Ascending aorta (tissue), 2 donors: ENCODE results near the gene COG5. TPM values are rescaled to one million over a fixed set of nuclear protein-coding genes. Genes with fewer than 3 reads are reported as not detected.

ENCODE experiments used
- DNase-seq, 2 donors: peaks; one replicate each; pipeline ENCODE4 v3.0.0-alpha.2; 2019; ENCODE audit warnings: low spot score in 2 of 2
- H3K27ac ChIP-seq, 2 donors: fragments of 200-600 bp; sonication (generic); one replicate each; pipeline ENCODE4 v1.5.1; 2016 to 2017; ENCODE audit warnings: mild to moderate bottlenecking in 1 of 2
- H3K27me3 ChIP-seq: fragments of 200-600 bp; sonication (generic); one replicate; pipeline ENCODE4 v1.5.1; 2017
- H3K36me3 ChIP-seq, 2 donors: fragments of 200-600 bp; sonication (generic); one replicate each; pipeline ENCODE4 v1.5.1; 2016
- H3K4me1 ChIP-seq, 2 donors: fragments of 200-600 bp; sonication (generic); one replicate each; pipeline ENCODE4 v1.5.1; 2016 to 2017; ENCODE audit warnings: mild to moderate bottlenecking in 1 of 2
- H3K4me3 ChIP-seq, 2 donors: fragments of 200-600 bp; sonication (generic); one replicate each; pipeline ENCODE4 v1.5.1; 2016 to 2017; ENCODE audit warnings: mild to moderate bottlenecking in 1 of 2
- H3K9me3 ChIP-seq, 2 donors: fragments of 200-600 bp; sonication (generic); one replicate each; pipeline ENCODE4 v1.5.1; 2016
- intact Hi-C: fragments of 100-400 bp; cut with DNase I; formaldehyde crosslinking; loops from one replicate; pipeline ENCODE4 v1.15.1; 2023
- total RNA-seq: library from RNA; depleted of rRNA; stranded (reverse); fragments of >200 nt; gene quantifications from one replicate; pipeline ENCODE4 v1.1.0, GENCODE V29; 2016
- TF ChIP-seq, protein P1 (sequence below), 3 experiments: fragments of 200-600 bp in 2 of 3; fragments of 450-650 bp in 1 of 3; sonication (generic) in 2 of 3; IDR thresholded peaks; one replicate each; pipeline ENCODE4 v1.5.1; 2016 to 2019; ENCODE audit warnings: antibody characterized with exemption in 3 of 3, mild to moderate bottlenecking in 1 of 3, moderate library complexity in 1 of 3

The COG5 gene
- total RNA-seq, 1 donor from 2014 or later = 16.8 TPM

DNA sequence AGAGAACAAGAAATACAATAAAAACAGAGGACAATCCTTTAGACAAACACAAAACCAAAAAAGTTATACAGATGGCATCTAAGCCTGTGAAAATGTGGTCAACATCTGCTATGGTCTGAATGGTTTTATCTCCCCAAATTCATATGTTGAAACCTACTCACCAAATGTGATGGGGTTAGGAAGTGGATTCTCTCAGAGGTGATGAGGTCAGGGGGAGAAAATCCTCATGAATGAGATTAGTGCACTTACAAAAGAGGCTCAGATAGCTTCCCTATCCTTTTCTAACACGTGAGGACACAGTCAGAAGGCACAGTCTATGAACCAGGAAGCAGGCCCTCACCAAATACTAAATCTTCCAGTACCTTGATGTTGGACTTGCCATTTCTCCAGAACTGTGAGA, 241.7 kb downstream of the COG5 start:
- no peak overlapping the region for H3K27ac ChIP-seq
- no peak for DNase-seq
- H3K27me3 ChIP-seq = no peaks in the 10 kb centered on the region
- no peaks in the 10 kb centered on the region for H3K4me1 ChIP-seq
- TF ChIP-seq, protein P1, sequence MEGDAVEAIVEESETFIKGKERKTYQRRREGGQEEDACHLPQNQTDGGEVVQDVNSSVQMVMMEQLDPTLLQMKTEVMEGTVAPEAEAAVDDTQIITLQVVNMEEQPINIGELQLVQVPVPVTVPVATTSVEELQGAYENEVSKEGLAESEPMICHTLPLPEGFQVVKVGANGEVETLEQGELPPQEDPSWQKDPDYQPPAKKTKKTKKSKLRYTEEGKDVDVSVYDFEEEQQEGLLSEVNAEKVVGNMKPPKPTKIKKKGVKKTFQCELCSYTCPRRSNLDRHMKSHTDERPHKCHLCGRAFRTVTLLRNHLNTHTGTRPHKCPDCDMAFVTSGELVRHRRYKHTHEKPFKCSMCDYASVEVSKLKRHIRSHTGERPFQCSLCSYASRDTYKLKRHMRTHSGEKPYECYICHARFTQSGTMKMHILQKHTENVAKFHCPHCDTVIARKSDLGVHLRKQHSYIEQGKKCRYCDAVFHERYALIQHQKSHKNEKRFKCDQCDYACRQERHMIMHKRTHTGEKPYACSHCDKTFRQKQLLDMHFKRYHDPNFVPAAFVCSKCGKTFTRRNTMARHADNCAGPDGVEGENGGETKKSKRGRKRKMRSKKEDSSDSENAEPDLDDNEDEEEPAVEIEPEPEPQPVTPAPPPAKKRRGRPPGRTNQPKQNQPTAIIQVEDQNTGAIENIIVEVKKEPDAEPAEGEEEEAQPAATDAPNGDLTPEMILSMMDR (IDR thresholded peaks at IDR 0.05) = no peak
- H3K9me3 ChIP-seq = no peaks in the 10 kb centered on the region
- peaks cover 0 to 5% of the 10 kb centered on the region in 2 donors for H3K36me3 ChIP-seq
- H3K4me3 ChIP-seq = no peak overlapping the region
- intact Hi-C loops = no loop called here

- DNase-seq = no peak
- TF ChIP-seq, protein P1 (IDR thresholded peaks at IDR 0.05) = no peak
- Histone ChIP-seq H3K4me1 (no peaks in the 10 kb centered on the region), H3K36me3 (peaks cover 0 to 5% of the 10 kb centered on the region in 2 donors), H3K4me3 (no peak overlapping the region), H3K27me3 (no peaks in the 10 kb centered on the region), H3K9me3 (no peaks in the 10 kb centered on the region), H3K27ac (no peak overlapping the region)
- intact Hi-C loops = no loop called here
Measured at GRCh38 chr7:107321611-107322010, 242.1 kb downstream of the COG5 start.

DNA sequence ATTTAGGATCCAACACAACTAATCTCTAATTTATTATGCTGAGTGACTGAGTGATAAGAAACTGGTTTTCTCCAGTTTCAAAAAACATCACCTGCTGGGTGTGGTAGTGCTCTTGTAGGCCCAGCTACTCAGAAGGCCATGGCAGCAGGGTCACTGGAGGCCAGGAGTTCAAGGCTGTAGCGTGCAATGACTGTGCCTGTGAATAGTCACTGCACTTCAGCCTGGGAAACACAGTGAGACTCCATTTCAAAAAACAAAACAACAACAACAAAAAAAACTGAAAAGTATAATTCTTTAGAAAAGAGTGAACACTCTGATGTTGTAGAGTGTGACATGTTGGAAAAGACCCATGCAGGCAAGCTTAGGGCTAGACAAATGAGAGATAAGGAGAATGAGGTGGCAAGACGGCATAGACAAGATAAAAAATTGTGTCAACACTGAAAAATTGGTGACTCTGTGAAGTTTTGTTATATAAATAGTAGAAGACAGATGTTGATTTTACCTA, 243.9 kb downstream of the COG5 start:
- Histone ChIP-seq H3K27me3 (no peaks in the 10 kb centered on the region), H3K27ac (no peak overlapping the region), H3K36me3 (peaks cover 0 to 5% of the 10 kb centered on the region in 2 donors), H3K4me1 (no peaks in the 10 kb centered on the region), H3K9me3 (no peaks in the 10 kb centered on the region), H3K4me3 (no peak overlapping the region)
- TF ChIP-seq, protein P1 (IDR thresholded peaks at IDR 0.05) = no peak
- DNase-seq = no peak
- intact Hi-C loops = no loop called here

DNA sequence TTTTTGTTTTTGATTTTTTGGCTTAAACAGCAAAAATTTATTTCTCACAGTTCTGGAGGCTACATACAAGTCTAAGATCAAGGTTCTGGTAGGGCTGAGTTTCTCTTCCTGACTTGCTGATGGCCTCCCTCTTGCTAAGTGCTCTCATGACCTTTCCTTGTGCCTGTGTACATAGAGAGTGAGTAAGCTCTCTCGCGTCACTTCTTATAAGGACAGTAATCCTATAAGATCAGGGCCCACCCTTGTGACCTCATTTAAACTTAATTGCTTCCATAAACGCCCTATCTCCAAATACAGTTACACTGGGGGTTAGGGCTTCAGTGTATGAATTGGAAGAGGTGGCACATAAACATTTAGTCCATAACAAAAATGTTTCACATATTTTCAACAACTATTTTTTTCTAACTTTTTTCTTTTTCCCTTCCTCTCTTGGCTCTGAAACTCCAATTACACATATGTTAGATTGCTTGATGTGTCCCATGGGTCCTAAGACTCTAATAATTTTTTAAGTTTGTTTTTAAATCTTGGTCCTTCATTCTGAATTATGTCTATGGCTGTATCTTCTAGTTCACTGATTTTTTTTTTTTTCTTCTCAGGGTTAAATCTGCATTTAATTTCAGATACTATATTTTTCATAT, 245.1 kb downstream of the COG5 start:
- H3K27me3 ChIP-seq = no peaks in the 10 kb centered on the region
- H3K4me1 ChIP-seq = no peaks in the 10 kb centered on the region
- no peak for DNase-seq
- H3K27ac ChIP-seq = no peak overlapping the region
- H3K4me3 ChIP-seq = no peak overlapping the region
- peaks cover 0 to 5% of the 10 kb centered on the region in 2 donors for H3K36me3 ChIP-seq
- intact Hi-C loops = no loop called here
- TF ChIP-seq, protein P1 (IDR thresholded peaks at IDR 0.05) = no peak
- H3K9me3 ChIP-seq = no peaks in the 10 kb centered on the region

DNA sequence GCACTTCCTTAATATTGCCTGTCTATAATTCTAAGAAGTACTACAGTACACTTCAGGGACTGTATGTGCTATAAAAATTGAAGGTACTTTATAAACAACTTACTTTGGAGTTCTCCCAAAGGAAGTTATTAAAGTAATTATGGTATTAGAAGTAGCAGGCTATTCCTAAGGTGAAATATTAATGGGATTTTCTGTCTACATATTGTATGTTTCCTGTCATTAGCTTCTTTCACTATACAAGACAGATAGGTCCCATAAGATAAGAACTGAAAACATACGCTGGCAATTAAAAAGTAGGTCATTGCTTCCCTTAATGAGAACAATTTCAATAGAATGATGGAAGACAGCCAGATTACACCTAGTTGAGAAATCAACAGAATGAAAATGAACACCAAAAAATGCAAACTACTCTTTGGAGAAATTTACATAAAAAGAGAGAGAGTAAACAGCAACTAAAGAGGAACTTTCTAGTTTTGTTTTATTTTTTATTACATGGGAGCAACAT, 248.0 kb downstream of the COG5 start:
- intact Hi-C loops = no loop called here
- Histone ChIP-seq H3K27me3 (no peaks in the 10 kb centered on the region), H3K4me3 (no peak overlapping the region), H3K4me1 (no peaks in the 10 kb centered on the region), H3K27ac (no peak overlapping the region), H3K36me3 (no peaks in the 10 kb centered on the region), H3K9me3 (no peaks in the 10 kb centered on the region)
- no peak for DNase-seq
- TF ChIP-seq, protein P1 (IDR thresholded peaks at IDR 0.05) = no peak
